Subcutaneous adipose tissue (tissue), 4 donors: Measurements from ENCODE around the gene PTTG1IP. TPM values are rescaled to one million over a fixed set of nuclear protein-coding genes. Genes with fewer than 3 reads are reported as not detected.

Experiments
- CTCF ChIP-seq: fragments of 450-650 bp; IDR thresholded peaks from one replicate; pipeline ENCODE4 v1.5.1; 2016; ENCODE audit warnings: low read depth, mild to moderate bottlenecking, control low read depth, antibody characterized with exemption, moderate library complexity
- total RNA-seq, 4 donors: library from RNA; depleted of rRNA; stranded (reverse); fragments of >200 nt; gene quantifications; one replicate each; pipeline ENCODE4 v1.1.0, GENCODE V29; 2016

Gene PTTG1IP
- total RNA-seq, 4 donors from 2014 or later, result 131 to 244 (median 148) TPM

GRCh38 chr21:44905728-44906090 lies 32.2 kb upstream of the PTTG1IP start:
- TF ChIP-seq CTCF, result no peak

GRCh38 chr21:44905016-44905727 lies 31.7 kb upstream of the PTTG1IP start:
- no peak for TF ChIP-seq CTCF

- no peak for TF ChIP-seq CTCF
Measured at GRCh38 chr21:44904141-44904923, 30.8 kb upstream of the PTTG1IP start.

GRCh38 chr21:44903689-44904088 lies 30.2 kb upstream of the PTTG1IP start:
- TF ChIP-seq CTCF, result no peak

GRCh38 chr21:44903050-44903685 lies 29.7 kb upstream of the PTTG1IP start:
- TF ChIP-seq CTCF, result no peak

- no peak for TF ChIP-seq CTCF
Measured at GRCh38 chr21:44902268-44903049, 29.0 kb upstream of the PTTG1IP start.
